ENCODE results near the gene SPOPL.

DNA sequence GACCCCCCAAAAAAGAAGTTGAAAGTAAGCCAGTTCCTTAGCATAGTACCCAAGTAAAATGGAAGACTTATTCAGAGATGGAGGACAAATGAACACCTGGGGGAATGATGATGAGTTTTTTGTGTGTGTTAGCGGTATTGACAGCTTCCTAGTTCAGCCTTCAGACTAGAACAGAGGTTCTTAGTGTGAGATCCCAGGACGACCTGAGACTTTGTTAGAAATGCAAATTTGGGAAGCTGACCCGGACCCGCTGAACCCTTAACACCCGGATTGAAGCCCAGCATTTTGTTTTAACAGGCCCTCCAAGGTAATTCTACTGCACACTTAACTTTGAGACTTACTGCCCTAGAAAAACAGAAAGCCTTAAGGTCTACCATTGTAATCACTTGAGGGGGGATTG, 20.3 kb downstream of the SPOPL start:
- TF ChIP-seq GATA3 (IDR thresholded peaks at IDR 0.05; ENCODE audit: low read depth, low read length) (no peak), GATA2 (IDR thresholded peaks at IDR 0.05; ENCODE audit: low read depth, low read length) (no peak)

Data from SH-SY5Y (cell line).